ENCODE measurements around the gene UROC1.

The UROC1 gene

DNA sequence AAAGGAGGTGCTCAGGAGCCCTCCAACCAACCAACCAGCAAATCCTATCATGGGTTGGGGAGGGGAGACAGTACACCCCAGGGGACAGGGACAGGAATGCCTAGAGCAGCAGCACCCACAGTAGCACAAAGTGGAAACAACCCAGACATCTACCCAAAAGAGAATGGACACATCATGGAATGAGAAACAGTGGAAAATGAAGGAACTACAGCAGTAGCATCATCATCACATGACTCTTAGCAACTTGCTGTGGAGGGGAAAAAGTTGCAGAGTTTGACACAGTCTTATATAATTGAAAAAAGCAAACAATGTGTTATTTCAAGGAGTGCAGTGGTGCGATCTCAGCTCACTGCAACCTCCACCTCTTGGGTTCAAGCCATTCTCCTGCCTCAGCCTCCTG lies 30.1 kb upstream of the UROC1 start:
- H3K9me2 ChIP-seq (replicated peaks; ENCODE audit: insufficient read depth, low read length), result no peaks in the 10 kb centered on the region
- H3K9me3 ChIP-seq (replicated peaks; ENCODE audit: insufficient read depth, low read length), result no peaks in the 10 kb centered on the region
- H3K4me3 ChIP-seq (ENCODE audit: low read length), result no peak overlapping the region
- no peaks in the 10 kb centered on the region for H3K79me2 ChIP-seq (ENCODE audit: low read length)
- H3K4me2 ChIP-seq (ENCODE audit: low read depth, low read length), result no peak overlapping the region
- H3K27ac ChIP-seq (ENCODE audit: low read length), result no peak overlapping the region
- TF ChIP-seq EZH2 (optimal IDR thresholded peaks at IDR 0.05; ENCODE audit: low read depth, low read length) (no peak), EZH2phosphoT487 (IDR thresholded peaks at IDR 0.05; ENCODE audit: low read length) (no peak)
- TF ChIP-seq, protein P1, sequence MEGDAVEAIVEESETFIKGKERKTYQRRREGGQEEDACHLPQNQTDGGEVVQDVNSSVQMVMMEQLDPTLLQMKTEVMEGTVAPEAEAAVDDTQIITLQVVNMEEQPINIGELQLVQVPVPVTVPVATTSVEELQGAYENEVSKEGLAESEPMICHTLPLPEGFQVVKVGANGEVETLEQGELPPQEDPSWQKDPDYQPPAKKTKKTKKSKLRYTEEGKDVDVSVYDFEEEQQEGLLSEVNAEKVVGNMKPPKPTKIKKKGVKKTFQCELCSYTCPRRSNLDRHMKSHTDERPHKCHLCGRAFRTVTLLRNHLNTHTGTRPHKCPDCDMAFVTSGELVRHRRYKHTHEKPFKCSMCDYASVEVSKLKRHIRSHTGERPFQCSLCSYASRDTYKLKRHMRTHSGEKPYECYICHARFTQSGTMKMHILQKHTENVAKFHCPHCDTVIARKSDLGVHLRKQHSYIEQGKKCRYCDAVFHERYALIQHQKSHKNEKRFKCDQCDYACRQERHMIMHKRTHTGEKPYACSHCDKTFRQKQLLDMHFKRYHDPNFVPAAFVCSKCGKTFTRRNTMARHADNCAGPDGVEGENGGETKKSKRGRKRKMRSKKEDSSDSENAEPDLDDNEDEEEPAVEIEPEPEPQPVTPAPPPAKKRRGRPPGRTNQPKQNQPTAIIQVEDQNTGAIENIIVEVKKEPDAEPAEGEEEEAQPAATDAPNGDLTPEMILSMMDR (IDR thresholded peaks at IDR 0.05; ENCODE audit: low read length), result no peak
- no peaks in the 10 kb centered on the region for H4K20me1 ChIP-seq (ENCODE audit: insufficient read depth, low read length)
- DNase-seq, result no peak
- H3K9ac ChIP-seq (ENCODE audit: low read length), result no peak overlapping the region
- H2AFZ ChIP-seq (ENCODE audit: low read length), result no peak overlapping the region
- H3K36me3 ChIP-seq (replicated peaks; ENCODE audit: insufficient read depth, low read length), result no peaks in the 10 kb centered on the region
- H3F3A ChIP-seq (ENCODE audit: insufficient read depth, low read length), result no peaks in the 10 kb centered on the region
- H3K27me3 ChIP-seq (replicated peaks; ENCODE audit: insufficient read depth, low read length), result peaks cover 6% of the 10 kb centered on the region; the same call in 1 of the 2 replicates
- H3K4me1 ChIP-seq (ENCODE audit: low read length), result no peaks in the 10 kb centered on the region

DNA sequence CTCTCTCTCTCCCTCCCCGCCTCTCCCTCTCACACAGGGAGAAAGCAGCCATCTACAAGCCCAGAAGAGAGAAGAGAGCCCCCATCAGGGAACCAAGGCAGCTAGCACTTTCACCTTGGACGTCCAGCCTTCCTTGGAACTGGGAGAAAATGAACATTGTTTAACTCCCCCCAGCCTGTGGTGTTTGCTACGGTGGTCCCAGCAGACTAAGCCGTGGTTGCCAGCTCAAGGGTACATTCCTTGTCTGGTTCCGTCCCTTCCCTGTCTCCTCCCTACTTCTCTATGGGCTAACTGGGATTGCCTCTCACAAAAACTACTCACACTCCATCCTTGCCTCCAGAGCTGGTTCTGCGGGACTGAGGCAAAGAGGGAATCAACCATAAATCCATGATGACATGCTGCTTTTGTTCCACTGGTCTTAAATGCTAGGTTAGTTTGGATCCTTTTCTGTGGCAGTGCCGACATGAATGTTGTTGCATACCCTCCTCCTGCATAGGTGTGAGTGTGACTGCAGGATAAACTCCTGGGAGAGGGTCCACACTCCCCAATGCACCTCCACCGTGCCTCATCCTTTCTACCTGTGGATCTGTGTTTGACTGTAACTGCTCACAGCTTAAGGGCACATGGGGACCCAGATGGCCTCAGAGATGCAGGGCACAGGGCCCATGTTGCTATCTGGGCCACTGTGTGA lies 29.1 kb upstream of the UROC1 start:
- Histone ChIP-seq H3K27ac (ENCODE audit: low read length) (no peak overlapping the region), H3K79me2 (ENCODE audit: low read length) (no peaks in the 10 kb centered on the region), H3F3A (ENCODE audit: insufficient read depth, low read length) (no peaks in the 10 kb centered on the region), H3K9me3 (replicated peaks; ENCODE audit: insufficient read depth, low read length) (no peaks in the 10 kb centered on the region), H2AFZ (ENCODE audit: low read length) (no peak overlapping the region), H3K27me3 (replicated peaks; ENCODE audit: insufficient read depth, low read length) (peaks cover 6% of the 10 kb centered on the region; the same call in 1 of the 2 replicates), H3K36me3 (replicated peaks; ENCODE audit: insufficient read depth, low read length) (no peaks in the 10 kb centered on the region), H4K20me1 (ENCODE audit: insufficient read depth, low read length) (no peaks in the 10 kb centered on the region), H3K4me1 (ENCODE audit: low read length) (no peaks in the 10 kb centered on the region), H3K4me3 (ENCODE audit: low read length) (no peak overlapping the region), H3K4me2 (ENCODE audit: low read depth, low read length) (no peak overlapping the region), H3K9ac (ENCODE audit: low read length) (no peak overlapping the region), H3K9me2 (replicated peaks; ENCODE audit: insufficient read depth, low read length) (no peaks in the 10 kb centered on the region)
- TF ChIP-seq, protein P1 (IDR thresholded peaks at IDR 0.05; ENCODE audit: low read length), result no peak
- TF ChIP-seq EZH2 (optimal IDR thresholded peaks at IDR 0.05; ENCODE audit: low read depth, low read length), result no peak
- TF ChIP-seq EZH2phosphoT487 (IDR thresholded peaks at IDR 0.05; ENCODE audit: low read length), result no peak
- no peak for DNase-seq

DNA sequence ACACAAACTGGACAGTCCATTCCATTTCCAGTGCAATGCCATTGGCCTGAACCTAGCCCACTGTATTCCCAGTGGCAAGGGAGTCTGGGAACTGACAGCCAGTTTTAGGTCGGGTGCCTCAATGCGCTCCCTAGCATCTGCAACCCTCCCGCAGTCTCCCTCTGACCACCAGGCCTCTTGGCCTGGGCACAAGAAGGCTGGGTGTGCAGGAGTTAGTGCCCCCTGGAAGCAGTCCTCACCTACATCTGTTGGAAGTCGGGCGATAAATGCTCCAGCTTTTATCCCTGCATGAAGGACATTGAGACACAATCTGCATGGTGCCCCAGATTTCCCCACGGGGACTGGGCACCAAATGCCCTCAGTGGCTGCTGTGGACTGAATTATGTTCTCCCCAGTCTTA lies 28.4 kb upstream of the UROC1 start:
- no peak for TF ChIP-seq EZH2 (optimal IDR thresholded peaks at IDR 0.05; ENCODE audit: low read depth, low read length)
- TF ChIP-seq EZH2phosphoT487 (IDR thresholded peaks at IDR 0.05; ENCODE audit: low read length), result no peak
- TF ChIP-seq, protein P1 (IDR thresholded peaks at IDR 0.05; ENCODE audit: low read length), result no peak
- no peaks in the 10 kb centered on the region for H3K4me1 ChIP-seq (ENCODE audit: low read length)

More for the DNA sequence above, 28.4 kb upstream of the UROC1 start:
- Histone ChIP-seq H2AFZ (ENCODE audit: low read length) (no peak overlapping the region), H3K9ac (ENCODE audit: low read length) (no peak overlapping the region), H3K9me3 (replicated peaks; ENCODE audit: insufficient read depth, low read length) (no peaks in the 10 kb centered on the region), H3K4me3 (ENCODE audit: low read length) (no peak overlapping the region), H3K27ac (ENCODE audit: low read length) (no peak overlapping the region), H3K79me2 (ENCODE audit: low read length) (no peaks in the 10 kb centered on the region), H3F3A (ENCODE audit: insufficient read depth, low read length) (no peaks in the 10 kb centered on the region), H4K20me1 (ENCODE audit: insufficient read depth, low read length) (no peaks in the 10 kb centered on the region), H3K9me2 (replicated peaks; ENCODE audit: insufficient read depth, low read length) (no peaks in the 10 kb centered on the region), H3K36me3 (replicated peaks; ENCODE audit: insufficient read depth, low read length) (no peaks in the 10 kb centered on the region), H3K4me2 (ENCODE audit: low read depth, low read length) (no peak overlapping the region), H3K27me3 (replicated peaks; ENCODE audit: insufficient read depth, low read length) (peaks cover 6% of the 10 kb centered on the region; the same call in 1 of the 2 replicates)
- DNase-seq, result no peak
